Activated T-helper 1 cell treated with anti-CD3 and anti-CD28 coated beads, Interleukin-2, amount 50 U/mL, for 16 hours (primary cell): ENCODE measurements around the gene CACNA1S.
A peak's percentile ranks its signal among the peaks of the same experiment; 100 is the strongest.

Experiments
- DNase-seq, 2 donors: peaks; one replicate each; pipeline ENCODE4 v3.0.0-alpha.2; 2020; ENCODE audit warnings: low read depth in 1 of 2, low spot score in 1 of 2

Gene CACNA1S

DNA sequence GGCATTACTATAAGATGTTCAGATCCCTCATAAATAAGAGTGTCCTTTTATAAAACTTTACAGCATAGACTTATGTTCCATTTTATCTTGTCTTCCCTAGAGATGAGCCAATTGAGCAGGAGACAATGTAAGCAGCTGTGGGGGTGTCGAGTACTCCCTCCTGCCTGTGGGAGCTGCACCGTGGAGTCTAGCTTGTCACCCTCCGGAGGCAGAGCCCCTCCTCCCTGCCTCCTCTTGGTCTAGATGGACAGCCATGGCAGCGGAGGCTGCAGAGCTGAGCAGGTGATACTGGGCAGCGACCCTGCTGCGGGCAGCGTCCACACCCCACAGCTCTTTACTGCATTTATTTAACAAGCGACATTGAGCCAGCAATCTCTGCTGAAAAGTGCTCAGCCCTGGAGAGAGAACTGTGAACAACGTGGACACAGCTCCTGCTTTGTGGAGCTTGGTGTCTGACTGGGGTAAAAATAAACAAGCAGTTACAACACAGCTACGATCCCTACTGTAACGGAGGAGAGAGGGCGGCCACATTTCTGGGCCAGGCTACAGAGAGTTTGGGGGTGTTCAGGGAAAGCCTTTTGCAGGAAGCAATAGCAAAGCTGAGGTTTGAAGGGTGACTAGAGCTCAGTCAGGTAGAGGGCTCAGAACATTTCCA lies 75.9 kb downstream of the CACNA1S start:
- no peak for DNase-seq

DNA sequence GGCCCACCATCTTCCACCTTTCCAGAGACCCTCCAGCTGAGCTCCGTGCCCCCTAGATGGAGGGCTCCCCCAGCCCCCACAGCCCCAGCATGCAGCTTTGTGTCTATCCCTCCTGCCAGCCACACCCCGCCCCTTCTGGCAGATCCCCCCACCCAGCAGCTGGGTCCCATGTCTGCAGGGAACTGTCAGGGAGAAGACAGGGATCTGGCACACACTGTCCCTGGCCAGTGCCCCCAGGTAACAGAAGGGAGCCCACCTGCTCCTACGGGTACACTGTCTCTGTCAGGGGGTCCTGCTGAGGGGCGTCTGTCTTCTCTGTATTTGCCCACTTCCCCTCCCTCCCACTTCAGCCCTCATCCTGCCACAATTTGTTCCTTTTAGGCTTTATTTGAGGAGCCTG lies 77.6 kb downstream of the CACNA1S start:
- DNase-seq = no peak

DNA sequence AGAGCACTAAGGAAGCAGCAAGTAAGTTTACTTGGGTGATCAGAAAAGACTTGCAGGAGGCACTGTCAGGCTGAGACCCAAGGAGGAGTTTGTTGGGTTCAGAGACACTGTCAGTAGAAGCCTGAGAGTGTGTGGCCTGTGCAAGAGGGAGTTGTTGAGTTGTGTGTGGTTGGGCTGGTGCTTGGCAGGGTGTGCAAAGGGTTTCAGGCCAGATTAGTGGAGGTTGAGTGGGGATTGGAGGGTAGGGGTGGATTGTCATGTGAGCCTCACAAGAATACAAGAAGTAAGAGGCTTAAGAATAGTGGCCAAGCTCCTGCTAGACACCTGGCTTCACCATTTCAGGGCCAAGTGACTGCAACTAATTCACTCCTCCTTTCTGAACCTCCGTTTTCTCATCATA lies 79.8 kb downstream of the CACNA1S start:
- no peak for DNase-seq

DNA sequence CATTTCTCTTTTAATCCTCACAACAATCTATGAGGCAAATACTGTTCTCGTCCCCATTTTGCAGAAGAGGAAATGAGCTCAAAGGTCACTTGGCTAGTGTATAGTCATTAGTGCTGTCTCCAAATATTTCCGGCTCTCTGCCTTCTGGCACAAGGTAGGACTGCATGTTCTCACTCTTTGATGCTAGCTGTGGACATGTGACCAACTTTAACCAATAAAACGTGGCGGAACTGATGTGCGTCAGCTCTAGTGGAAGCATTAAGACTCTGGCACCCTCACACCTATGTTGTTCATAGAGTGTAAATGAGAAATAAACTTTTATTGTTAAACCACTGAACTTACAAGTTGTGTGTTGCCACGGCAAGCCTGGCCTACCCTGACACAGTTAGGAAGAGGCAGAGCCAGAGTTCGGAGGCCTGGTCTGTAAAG lies 83.8 kb downstream of the CACNA1S start:
- DNase-seq = no peak

DNA sequence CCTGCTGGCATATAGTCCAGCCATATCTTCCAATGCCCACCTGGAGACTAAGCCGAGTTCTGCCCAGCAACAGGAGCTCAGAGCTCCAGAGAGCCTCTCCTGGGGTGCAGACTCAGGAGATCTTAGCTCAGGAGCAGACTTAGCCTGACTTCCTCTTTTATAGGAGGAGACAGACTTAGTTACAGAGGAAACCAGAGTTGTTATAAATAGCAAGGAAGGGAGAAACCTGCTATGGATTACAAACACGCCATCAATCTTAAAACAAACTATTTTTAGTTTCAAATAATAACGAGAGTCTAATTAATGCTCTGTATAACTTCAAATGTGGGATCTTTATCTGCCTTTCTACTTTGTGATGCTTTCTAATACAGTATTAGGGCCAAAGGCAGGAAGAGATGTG lies 85.4 kb downstream of the CACNA1S start:
- DNase-seq = no peak

DNA sequence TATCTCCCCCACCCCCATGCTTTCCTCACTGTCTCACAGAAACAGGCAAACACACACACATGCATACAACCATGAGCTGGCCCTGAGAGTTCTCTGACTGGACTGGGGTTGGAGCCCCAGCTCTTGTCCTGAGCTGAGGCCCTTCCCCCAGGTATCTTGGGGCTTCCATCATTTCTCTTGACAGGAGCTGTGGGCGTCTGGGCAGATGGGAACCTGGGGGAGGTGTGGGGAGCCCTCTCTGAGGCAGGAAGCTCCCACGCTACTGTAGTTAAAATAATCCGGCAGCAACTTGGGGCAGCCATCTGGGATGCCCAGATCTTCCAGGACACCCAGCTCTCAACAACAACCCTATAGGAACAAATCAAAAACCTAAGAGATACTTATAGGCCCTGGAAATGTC lies 86.0 kb downstream of the CACNA1S start:
- DNase-seq = no peak

DNA sequence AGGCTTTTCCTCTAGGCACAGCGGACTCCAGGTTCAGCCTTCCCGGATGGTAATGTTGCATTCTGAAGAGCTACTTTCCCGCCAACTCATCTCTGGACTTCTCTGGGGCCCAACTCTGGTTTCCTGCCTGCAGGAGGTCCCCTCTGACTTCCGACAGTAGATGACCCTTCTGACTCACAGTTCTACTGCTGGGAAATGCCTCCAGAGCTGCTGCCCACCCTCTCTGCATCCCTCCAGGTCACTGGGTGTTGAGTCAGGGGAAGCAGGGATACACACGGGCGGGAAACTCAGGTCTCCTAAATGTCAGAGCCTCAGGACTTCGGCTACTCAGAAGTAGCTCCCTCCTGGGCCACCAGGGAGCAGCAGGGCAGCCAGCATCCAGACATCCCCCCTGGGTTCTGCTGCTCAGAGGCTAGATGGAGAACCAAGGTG lies 86.6 kb downstream of the CACNA1S start:
- no peak for DNase-seq

DNA sequence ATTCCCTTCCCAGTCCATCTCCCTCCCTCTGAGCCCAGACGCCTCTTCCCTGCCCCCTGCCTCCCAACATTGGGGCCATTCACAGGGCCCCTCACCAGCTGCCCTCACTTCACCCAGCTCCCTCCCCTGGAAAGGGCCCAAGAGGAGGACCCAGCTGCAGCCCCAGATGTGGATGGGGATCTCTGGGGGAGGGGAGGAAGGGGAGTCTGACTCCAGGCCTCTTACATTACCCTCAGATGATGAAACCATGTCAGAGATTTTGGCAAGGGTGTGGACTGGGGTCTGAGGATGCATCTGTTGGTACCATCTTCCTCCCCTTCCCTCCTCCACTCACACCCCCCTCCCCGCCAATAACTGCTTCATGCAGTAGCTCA lies 87.6 kb downstream of the CACNA1S start:
- DNase-seq = no peak

DNA sequence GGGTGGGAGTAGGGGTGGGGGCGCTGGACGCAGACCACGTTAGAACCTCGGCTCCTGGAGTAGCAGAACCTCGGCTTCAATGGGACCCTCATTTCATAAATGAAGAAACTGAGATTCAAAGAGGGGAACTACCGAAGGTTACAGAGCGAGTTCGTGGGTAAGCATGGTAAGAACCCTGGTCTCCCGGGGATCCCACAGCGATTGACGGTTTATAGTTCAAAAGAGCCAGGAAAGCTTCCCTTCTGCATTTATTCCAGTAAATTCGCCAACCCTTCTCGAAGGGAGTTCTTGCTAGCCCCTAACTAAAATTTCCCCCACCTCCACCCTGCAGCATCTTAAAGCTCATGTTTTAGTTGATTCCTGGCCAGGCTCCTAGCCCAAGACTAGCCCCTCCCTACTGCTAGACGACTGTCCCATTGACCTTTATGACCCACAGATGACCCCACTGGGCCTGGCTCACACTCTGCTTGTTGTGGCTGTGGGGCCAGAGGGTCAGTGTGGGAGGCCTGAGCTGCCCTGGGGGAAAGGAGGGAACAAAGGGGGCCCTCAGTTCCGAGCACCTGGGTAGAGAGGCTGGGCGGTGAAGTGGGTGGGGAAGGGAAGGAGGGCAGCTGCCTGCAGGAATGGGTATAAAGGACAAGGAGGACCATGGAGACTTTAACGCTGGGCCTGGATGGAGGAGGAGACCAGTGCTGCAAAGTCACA lies 88.2 kb downstream of the CACNA1S start:
- no peak for DNase-seq

DNA sequence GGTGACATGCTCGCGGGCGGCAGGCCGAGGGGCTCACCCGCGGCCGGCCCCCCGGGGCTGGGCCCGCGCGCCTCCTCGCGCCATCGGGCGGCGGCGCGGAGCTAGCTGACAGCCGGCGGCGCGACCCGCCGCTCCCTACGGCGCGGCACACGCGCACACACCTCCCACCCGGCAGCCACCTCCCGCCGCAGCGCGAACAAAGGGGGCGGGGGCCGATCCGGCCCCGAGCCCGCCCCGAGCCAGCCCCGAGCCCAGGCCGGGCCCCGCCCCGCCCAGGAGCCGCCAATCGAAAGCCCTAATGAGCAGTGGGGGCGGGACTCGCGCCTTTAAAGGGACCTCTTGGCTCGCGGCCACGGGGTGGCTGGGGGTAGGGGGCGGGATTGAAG lies 88.7 kb downstream of the CACNA1S start, which contains the start of gene KIF21B:
TSS of gene KIF21B (minus strand) at position 198 of the 386 bp plus-strand sequence. CDS start 331 bp downstream, outside the sequence.
- DNase-seq = peak; percentile 75 to 90

DNA sequence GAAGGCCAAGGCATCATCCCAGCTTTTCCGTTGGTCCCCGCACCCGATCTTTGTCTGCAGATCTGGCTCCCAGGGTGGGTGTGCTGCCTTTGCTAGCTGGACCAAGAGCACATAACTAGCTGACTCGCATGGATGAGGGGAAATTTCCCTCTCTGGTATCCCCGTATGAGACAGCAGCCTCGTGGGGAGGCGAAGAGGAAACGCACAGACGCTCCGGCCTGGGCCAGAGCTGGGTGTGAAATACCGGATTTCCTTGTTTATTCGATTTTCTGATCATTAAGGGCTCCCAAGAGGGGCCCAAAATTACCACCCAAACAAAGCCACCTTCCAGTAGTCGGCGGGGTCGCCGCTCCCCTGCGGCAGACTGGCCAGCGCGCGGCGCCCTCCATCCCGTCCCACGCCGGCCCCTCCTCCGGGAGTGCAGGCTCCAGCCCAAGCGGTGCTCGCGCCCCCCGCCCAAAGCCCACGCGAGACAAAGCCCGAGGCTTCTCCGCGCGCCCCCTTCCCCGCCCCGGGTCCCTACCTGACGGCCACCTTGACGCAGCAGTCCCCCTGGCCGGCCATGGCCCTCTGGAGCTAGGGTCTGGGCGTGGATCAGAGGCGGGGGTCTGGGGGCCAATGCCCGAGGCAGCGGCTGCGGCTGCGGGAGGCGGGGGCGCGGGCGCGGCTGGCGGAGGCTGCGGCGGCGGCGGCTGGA lies 89.3 kb downstream of the CACNA1S start:
- peak in 1 of 2 donors; percentile 17 for DNase-seq

DNA sequence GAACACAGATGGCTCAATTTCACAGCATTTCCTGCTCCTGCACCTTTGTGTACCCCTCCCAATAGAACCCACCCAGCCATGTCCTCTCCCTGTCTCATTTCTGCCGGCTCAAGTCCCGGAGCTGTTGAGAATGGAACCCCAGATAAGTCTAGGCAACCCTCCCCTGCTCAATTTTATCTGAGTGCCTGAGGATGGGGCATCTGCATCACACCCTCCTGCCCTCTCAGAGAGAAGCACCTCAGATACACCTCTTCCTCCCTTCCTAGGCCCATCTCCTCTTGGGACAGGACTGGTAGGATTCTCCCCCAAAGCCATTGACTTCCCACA lies 89.8 kb downstream of the CACNA1S start:
- DNase-seq = no peak

DNA sequence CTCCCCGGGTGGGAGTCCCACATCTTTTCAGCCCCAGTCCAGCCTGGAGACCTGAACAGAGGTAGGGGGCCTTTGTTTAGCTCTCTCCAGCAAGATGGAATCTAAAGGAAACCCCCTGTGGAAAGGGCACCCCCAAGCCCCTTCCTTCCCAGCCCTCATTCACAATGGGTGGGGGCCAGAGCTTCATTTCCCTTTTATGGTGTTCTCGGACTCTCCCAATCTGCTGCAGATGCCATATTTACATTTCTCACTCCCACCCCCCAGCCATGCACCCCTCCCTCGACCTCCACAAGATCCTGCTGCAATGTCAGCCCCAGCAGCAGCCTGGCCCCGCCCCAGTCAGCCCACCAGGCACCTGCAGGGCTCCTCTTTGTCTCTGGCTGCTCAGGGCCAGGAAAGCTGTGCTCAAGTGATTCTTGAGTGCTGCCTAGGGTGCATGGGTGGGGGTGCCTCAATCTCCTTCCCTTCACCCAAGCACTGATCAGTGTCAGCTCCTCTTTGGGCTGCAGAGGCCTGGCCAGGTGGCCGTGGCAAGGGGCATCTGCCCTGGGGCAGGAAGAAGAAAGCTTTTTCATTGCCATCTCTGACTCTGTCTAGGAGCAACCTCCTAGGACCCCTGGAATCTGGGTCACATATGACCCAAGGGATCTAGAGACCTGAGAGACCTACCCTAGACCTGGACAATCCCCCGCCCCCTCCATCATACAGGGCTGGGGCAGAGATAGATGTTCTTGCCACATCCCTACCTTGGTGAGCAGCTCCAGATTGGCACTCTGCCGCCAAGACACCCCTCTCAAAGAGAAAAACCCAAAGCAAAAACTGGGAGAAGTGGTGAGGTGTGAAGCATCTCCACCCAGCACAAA lies 90.4 kb downstream of the CACNA1S start:
- DNase-seq = no peak

DNA sequence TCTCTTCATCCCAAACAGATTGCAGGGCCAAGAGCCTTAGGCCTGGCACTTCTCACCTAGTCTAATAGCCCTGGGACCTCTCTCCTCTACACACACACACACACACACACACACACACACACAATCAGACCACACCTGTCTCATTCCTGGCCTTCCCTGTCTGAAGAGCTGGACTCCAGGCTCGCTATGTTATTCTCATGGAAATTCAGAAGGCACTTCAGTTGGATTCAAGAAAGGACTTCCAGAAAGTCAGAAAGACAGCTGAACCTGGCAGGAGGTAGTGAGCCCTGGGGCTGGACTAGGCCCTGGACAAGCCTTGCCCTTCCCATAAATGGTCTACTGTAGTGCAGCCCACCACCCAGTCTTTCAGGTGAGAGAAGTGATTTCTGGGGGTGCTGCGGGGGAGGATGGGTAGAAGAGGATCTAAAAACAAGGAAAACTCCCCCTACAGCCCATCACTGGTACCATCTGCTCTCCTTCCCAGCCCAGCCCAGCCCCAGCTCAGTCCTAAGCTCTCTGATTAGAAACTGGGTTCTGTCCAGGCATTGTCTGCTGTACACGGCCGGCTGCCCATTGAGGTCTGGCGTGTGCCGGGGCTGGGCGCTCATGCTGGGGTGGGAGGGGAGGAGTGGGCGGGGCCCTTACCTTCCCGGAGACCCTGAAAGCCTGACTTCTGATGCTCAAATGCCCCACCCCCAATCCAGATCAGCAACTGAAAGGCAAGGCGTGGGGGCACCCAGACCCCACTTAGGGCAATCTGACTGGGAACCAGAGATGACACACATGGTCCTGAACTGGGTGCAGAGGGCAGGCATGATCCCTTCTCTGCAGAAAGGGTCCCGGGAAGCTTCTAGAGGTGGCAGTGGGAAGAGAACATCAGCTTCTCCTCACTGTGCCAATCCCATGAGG lies 91.3 kb downstream of the CACNA1S start:
- no peak for DNase-seq

DNA sequence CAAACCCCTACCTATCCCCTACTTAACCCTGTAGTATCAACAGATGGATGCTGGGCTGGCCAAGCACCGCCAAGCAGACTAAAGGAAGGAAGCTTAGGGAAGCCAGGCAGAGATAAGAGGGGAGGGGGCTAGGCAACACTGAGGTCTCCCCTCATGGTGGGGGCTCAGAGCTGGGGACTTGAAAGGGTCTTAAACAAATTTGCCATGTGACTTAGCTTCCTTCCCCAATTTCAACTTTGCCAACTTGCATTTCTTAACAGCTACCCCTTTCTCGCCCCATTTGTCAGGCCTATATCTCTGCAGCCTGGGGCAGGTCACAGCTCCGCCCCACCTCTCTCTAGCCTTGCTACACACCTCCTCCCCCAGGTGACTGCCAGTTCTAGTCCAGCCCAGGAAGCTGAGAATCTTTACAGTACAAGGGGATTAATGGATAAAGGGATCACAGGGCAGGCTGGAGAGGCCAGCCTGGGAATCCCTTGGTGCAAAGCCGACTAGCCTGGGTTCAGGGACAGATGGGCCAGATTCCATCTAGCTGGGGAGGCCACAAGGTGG lies 92.1 kb downstream of the CACNA1S start:
- no peak for DNase-seq

DNA sequence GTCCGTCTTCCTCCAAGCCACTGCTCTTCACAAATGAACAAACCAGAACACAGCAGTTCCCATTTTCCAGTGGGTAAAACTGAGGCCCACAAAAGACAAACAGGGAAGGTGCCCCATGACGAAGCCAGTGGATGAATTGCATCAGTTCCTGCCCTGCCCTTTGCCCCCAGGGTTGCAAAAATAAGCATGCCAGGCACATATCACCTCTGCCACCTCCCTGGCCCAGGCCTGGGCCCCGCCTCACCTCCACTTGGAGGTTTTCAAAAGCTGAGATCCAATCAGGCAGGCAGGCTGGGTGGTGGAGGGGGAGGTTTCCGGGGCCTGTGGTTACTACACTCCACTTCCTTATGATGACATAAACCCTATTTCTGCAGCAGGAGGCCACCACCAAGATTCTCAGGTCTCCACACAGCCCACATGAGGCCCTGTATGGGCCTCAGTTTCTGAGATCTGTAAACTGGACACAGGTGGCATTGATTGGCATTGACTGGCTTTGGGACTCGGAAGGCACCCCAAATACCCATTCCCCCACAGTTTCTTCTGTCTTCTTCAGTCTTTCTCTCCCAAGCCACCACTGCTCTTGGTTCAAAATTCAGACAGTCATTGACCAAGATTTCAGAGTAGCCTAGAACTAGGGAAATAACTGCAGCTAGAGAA lies 92.8 kb downstream of the CACNA1S start:
- peak; percentile 72 to 79 for DNase-seq

DNA sequence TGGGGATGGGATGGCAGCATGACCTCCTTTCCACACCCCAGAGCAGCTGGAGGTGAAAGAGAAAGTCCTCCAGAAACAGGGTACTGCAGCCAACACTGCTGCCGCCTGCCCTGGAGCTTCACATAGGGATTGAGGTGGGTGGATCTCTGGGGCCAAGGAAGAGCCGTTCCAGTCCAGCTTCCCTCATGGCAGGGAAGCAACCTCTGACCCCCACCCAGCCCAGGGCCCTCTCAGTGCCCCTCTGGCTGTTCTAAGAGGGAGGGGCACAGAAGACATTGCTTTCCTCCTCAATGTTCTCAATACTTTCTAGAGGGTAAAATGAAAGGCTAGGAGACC lies 94.4 kb downstream of the CACNA1S start:
- DNase-seq = no peak

DNA sequence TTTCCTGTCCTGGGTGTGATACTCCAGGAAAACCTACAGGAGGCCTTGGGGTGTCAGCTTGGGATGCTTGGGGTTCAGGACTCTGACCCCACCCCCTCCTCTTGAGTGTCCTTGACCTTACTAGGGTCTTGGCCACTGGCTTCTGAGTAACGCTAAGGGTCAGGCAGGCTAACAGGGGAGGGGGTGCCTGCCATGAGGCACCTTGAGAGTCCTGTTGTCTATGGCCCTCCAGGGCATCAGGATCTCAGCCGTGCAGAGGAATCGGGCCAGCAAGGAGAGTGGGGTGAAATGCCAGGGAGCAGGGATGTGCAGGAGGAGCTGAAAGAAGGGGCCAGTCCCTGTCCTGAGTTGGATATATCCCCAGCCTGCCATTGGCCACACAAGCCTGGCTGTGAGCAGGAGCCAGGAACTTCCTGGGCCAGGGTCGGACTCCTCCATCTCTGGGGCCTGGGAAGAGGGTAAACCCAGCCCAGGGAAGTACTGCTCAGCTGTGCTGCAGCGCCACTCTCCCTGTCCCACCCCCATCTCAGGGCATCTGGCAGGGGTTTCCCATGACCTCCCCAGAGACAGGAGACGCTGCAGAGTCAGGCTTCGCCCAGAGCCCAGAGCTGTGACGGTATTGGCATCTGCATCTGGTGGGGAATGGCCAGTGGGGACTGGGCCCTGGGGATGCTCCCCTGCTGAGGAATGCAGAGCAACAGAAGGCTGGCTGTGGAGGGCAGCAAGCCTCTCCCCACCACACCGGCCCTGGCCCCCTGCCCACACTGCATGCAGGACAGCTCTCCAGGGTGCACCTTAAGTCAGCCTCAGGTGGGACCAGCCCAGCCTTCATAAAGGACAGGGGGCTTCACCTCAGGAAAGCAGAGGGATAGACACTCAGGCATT lies 95.0 kb downstream of the CACNA1S start:
- no peak for DNase-seq

DNA sequence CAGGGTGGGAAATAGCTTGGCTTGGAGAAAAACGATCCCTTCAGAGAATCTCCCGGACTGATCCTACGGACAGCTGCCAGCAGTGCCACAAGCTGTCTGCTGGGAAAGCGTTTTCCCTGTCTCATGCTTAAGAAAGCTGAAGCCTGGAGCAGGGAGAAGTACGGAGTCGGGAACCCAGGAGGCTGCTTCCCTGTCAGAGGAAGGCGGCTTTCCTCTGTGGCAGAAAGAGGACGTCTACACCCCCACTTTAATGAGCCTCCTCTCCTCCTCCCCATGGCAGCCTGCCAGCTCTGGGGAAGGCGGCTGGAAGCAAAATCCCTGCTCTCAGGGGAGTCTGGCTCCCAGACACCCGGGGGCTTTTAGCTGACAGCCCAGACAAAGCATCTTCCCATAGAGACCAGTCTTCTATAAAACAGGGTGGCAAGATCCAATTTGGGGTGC lies 96.0 kb downstream of the CACNA1S start:
- no peak for DNase-seq
